GM18517 (cell line): ENCODE results near the gene CTCF.
"Not testable (repeated sequence)": the region's sequence is repeated elsewhere in the genome, so short reads cannot be mapped to it uniquely, and the experiment has no call there.

Experiments used
- ATAC-seq: cut with Tn5 transposase; IDR thresholded peaks from one replicate; pipeline ENCODE4 v1.9.1; 2021; ENCODE audit warnings: mild to moderate bottlenecking, moderate library complexity; ENCODE audit not compliant: unreplicated experiment

CTCF gene, protein sequence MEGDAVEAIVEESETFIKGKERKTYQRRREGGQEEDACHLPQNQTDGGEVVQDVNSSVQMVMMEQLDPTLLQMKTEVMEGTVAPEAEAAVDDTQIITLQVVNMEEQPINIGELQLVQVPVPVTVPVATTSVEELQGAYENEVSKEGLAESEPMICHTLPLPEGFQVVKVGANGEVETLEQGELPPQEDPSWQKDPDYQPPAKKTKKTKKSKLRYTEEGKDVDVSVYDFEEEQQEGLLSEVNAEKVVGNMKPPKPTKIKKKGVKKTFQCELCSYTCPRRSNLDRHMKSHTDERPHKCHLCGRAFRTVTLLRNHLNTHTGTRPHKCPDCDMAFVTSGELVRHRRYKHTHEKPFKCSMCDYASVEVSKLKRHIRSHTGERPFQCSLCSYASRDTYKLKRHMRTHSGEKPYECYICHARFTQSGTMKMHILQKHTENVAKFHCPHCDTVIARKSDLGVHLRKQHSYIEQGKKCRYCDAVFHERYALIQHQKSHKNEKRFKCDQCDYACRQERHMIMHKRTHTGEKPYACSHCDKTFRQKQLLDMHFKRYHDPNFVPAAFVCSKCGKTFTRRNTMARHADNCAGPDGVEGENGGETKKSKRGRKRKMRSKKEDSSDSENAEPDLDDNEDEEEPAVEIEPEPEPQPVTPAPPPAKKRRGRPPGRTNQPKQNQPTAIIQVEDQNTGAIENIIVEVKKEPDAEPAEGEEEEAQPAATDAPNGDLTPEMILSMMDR

DNA sequence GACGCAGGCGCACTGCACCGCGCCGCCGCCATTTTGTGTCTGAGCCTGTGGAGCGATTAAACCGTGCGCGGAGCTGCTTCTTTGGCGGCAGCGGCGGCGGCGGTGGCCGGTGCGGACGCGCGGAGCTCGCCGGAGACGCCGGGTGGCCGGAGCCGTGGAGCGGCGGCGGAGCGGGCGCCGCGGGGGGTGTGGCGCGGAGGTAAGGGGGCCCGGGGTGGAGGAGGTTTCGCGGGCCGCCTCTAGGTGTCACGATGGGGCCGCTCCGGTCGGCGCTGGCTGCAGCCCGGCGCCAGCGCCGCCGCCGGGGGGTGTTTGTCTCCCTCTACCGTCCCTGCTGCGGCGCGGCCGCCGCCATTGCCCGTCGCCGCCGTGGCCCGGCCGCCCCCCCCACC lies at the start of gene CTCF:
Gene CTCF (plus strand): TSS at position 1 of the 392 bp plus-strand sequence. CDS start 48,307 bp downstream, outside the sequence.
- peak; percentile 37 for ATAC-seq

DNA sequence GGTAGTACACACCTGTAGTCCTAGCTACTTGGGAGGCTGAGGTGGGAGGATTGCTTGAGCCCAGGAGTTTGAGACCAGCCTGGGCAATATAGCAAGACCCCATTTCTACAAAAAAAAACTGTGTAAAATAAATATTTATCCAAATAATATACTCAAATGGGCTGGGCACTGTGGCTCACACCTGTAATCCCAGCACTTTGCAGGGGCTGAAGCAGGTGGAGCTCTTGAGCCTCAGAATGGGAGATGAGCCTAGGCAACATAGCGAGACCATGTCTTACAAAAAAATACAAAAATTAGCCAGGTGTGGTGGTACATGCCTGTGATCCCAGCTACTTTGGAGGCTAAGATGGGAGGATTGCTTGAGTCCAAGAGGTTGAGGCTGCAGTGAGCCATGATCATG lies 48.4 kb upstream of the CTCF start:
- ATAC-seq, result not testable (repeated sequence)

DNA sequence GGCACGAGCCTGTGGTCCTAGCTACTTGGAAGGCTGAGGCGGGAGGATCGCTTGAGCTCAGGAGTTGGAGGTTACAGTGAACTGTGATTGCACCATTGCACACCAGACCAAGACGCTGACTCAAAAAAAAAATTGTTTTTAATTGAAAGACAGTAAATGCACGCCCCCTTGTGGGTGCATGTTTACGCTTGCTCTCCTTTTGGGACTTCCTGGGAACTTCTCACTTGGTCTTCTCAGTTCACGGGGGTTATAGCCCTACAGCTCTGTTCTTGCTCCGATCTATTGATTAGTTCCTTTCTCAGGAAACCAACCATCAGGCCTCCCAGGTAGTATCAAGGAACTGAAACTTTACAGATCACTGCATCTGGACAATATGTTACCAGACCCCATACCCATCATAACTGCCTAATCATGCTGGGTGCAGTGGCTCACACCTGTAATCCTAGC lies 47.9 kb upstream of the CTCF start:
- peak; percentile 46 for ATAC-seq

DNA sequence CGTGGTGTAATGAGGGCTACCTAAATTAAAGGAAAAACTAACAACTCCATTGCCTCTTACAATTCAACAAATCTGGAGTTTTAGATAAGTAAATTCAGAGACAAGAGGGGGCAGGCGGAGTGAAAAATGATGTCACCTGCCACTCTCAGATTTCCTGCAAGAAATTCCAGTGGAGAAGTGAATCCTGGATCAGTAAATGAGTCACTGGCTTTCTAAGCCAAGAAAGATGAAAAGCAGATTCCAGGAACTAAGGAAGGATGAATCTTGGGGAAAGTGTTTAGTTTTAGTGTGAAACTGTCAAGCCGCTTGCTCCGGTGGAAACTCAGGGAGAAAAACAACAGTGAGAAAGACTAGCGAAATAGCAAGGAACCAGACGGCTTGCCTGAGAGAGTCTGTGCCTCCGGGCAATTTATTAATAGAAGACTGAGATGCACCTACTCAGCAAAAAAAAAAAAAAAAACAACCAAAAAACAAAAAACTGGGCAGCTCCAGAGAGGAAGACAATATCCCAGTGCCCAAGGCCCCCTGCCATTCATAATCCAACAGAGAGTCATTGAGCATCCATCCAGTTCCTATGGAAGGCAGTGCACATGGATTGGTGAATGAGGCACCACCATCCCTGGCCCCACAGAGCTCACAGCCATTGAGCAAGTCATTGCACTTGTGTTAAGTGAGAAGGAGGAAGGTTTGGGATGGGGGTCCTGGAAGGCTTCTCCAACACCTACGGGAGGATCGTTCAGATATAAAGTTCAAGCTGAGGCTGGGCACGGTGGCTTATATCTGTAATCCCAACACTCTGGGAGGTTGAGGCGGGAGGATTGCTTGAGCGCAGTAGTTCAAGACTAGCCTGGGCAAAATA lies 45.8 kb upstream of the CTCF start:
- ATAC-seq, result no peak

DNA sequence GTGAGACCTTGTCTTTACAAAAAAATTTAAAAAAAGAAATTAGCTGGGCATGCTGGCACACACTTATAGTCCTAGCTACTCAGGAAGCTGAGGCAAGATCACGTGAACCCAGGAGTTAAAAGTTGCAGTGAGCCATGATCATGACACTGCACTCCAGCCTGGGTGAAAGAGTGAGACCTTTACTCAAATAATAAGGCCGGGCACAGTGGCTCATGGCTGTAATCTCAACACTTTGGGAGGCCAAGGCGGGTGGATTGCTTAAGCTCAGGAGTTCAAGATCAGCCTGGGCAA lies 45.2 kb upstream of the CTCF start:
- ATAC-seq, result no peak

DNA sequence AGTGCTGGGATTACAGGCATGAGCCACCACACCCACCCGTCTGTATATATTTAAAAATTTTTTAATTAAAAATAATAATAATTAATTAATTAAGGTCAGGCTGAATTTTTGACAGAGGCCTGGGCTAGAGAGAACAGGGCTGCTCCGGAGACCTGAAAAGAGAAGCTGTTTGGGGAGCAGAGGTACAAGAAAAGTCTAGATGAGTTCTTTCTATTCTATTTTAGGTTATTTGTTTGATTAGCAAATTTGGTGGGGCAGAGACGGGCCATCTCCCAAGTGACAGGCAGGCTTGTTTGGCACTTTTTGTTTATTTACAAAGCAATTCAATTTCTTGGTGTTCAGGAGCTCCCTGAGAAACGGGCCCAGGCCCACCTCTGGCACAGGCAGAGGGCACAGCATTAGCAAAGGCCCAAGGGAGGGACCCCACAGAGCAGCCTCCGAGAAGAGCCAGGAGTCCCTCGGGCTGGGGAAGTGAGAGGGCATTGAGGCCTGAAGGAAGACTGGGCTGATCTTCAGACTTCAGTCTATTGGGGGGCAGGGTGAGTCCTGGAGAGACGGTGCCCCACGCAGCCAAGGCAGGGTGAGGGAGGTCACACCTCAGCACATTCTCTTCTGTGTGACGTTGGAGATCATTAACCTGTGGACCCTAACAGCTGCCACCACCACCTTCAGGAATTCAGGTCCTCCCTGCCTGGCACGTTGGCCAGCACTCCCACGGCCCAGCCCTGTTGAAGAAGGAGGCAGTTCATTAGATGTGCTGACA lies 44.5 kb upstream of the CTCF start:
- ATAC-seq, result peak; percentile 41

DNA sequence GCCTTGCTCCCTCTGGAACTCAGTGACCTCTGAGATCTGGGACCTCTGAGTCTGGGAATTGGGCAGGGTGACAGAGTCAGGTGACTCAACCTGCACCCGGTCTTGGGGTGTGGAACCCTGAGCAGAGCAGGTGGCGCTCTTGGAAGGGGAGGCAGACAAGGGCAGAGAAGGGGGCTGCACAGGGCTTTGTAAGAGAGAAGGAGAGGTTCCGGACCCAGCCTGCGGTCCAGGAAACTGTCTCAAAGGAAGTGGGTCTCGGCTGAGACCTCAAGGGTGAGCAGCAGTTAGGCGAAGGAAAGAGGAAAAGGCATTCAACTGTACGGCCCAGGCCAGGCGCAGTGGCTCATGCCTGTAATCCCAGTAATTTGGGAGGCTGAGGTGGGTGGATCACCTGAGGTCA lies 43.6 kb upstream of the CTCF start:
- ATAC-seq, result no peak

DNA sequence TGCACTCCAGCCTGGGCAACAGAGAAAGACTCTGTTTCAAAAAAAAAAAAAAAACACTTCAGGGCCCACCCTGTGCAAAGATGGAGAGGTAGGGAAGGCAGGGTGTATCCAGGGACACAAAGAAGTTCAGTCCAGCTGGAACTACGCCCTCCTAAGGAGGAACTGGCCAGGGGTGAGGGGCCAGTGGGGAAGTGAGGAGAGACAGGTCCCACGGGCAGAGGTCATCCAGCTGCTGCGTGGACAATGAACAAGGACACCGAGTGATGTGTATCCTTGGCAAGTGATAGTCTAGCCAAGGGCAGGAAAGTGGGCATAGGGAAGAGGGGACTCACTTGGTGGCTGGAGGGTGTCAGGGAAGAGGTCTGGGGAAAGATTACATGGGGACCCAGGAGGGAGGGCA lies 43.1 kb upstream of the CTCF start:
- ATAC-seq, result no peak

DNA sequence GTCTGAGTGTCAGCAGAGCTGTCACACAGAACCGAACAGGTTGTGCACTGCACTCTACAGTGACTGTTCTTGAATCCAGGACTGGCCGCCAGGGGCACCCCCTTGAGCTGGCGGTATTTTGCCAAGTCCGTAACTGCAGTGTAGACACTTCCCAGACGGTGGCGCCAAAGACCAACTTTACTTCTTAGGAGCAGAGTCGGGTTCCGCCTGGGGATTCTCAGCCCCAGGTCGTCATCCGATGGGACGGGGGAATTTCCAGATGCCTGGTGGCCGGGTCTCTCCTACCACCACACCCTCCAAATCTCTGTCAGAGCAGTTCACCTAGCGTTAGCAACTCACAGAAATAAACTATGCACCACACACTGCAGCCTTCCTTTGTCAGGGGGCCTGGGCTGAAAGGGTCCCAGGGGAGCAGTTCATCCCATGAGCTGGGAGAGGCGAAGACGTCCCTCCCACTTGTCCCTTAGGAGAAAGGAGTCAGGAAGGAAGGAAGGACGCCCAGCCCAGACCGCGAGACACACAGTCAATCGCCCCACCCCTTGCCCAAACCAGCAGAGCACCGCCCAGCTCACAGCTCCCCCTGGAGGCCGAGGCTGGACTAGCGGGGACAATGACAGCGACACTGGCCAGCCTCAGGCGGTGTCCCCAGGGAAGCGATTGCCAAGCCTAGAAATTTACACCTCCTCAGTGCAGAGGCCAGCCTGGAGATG lies 41.1 kb upstream of the CTCF start:
- peak; percentile 67 for ATAC-seq

DNA sequence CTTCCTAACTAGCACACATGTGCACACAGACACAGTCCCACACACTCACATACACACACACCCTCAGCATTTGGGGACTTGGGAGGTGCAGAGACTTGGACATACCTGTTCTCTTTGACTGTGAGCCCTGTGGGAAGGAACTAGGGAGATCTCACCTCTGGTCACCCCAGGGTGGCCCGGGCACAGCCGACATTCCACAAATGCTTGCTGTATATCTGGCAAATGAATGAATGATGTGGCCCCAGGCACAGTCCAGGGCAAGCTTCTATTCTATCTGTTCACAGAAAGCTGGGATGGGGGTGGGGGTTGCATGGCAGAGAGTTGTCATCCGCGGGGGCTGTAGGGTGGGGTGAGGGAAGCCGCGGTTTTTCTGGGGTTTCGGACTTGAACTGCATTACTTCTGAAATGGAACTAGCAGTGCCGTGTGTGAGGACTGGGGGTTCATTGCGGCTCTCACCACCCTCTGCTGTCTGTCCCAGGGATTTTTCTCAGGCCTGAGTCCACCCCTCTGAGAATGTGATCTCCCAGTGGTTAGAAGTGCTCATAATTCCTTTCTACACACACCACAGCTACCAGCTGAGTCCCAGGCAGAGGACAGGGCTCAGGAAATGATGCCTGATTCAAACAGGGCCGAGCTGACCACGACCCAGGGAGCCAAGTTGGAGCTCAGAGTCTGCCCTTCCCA lies 37.0 kb upstream of the CTCF start:
- ATAC-seq, result no peak

DNA sequence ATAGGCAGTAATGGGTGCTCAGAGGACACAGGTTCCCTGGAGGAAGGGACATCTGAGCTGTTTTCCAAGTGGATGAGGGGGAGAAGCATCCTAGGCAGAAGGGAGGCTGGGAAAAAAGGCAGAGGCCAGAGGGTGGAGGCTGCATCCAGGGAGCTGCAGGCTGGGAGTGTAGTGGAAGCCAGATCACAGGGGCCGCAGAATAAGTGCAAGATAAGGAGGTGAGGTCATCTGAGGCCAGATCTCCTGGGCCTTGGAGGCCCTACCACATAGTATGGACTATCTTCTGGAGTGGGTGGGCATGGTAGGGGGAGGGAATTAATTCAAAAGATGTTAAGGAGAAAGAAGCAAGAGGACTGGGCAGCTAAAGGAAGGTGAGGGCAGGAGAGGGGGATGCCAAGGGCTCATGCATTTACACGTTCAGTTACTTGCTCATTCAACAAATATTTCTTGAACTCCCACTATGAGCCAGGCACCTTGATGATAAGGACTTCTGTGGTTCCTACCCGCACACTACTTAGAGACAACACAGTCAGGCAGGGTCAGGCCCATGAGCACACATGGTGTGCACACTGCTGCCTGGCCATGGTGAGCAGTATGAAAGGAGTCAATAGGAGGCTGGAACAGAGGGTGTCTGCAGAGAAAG lies 36.1 kb upstream of the CTCF start:
- no peak for ATAC-seq

DNA sequence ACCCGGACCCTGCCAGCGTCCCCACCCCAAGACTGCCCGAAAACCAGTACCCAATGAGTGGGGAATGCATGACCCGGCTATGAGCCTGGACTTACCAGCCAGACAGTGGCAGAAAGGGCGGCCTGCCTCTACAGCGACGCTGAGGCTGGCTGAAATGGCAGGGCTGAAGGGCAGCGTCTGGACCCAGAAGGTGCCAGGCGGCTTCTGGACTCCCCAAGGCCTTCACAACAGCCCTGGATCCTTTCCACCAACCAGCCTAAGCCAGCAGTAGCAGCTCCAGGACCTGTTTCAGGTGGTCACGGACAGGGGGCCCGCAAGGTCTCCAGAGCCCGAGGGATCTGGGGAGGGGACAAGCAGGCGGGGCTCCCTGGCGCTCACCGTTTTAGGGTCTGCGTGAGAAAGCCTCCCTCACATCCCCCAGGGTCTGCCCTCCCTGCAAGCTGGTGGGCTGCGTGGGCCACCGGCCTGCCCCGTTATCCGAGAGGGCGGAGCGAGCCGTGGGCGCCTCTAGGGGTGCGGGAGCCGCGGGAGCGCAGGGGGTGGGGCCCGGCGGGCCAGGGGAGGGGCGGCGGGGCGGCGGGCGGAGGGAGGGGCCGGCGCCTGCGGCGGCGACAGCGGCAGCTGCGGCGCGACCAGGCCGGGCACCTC lies 34.0 kb upstream of the CTCF start, which contains the start of gene RIPOR1:
Gene RIPOR1 (plus strand): TSS at position 608 of the 648 bp plus-strand sequence. CDS start 9,618 bp downstream, outside the sequence.
- ATAC-seq, result no peak

DNA sequence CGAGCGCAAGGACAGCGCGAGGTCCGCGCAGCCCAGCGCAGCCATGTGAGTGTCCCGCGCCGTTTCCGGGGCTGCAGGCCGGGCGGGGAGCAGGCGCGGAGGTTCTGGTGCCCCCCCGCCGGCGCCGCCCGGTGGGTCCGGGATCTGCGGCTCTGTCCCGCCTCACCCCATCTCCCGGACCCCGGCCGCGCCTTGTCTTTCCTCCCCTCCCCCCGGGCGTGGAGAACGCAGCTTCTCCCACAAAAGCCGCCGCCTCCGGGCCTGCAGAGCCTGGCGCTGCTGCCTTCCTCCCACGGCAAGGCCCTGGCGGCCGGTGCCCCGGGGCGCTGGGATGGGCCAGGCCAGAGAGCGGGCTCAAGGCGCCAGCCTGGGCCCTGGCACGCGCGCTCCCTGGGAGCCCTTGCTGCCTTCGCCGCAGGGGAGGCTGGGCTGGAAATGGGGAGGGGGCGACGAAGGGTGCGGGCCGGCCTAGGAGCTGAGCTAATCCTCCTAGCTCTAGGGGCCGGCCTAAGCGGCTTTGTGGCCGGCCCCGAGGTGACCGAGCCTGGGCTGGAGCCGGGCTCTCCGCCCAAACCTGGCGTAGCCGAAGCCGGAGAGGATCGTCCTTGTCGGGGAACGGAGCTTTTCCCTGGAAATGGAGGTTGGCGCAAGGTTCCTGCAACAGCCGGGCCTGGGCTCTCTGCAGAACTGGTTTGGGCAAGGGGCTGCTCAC lies 33.3 kb upstream of the CTCF start:
- no peak for ATAC-seq

DNA sequence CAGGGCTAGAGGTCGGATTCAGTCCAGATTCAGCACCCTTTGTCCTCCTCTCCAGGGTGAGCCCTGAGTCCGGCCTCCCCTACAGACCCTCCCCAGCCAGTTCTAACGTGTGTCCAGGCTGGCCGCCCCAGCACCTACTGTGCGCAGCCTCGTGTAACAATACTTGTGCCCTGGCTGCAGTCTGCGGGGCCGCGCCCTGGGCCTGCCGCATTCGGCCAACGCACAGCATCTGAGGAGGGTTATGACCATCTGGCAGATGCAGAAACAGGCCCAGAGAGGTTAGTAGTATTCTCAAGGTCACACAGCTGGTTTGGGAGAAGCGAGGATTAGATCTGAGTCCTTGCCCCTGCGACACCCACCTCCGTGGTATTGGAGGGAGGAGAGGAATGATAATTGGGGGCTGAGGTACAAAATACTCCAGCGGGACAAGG lies 32.7 kb upstream of the CTCF start:
- ATAC-seq, result no peak

DNA sequence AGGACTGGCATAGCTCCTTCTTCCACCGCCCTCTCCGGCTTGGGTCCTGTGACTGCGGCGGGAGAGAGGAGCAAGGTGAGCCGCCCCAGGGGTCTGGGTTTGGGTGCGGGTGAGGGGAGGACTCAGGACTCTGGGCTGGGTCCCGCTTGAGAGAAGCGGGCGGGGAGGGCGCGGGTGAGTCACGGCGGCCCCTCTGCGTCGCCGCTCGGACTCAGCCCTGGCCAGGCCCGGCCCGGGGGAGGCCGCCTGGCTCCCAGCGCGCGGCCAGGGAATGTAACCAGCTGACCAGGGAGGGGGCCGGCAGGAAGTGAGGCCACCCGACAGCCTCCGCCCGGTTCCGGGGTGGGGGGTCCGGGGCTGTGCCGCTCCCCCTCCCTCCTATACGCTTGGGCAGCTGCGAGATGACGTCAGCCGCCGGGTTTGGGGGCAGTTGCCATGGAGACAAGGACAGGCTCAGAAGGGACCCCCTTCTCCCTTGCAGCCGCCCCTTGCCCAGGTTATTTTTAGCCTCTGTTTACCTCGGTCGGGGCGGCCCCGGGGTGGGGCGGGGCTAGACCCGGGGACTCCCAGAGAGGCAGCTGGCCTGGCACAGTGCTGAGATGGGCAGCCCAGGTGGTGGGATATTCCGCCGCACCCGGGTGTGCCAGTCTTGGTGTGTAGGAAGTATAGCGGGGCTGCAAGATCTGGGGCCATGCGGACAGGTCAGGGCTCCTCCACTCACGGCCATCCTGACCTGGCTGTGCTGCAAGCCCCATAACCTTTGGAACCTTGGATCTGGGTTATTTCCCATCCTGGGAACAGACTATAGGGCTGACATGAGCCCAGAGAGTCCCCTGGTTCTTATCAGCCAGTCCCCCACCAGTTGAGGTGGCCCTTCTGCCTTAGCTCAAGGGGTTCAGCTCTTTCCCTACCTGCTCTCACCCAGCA lies 32.0 kb upstream of the CTCF start:
- ATAC-seq, result no peak

DNA sequence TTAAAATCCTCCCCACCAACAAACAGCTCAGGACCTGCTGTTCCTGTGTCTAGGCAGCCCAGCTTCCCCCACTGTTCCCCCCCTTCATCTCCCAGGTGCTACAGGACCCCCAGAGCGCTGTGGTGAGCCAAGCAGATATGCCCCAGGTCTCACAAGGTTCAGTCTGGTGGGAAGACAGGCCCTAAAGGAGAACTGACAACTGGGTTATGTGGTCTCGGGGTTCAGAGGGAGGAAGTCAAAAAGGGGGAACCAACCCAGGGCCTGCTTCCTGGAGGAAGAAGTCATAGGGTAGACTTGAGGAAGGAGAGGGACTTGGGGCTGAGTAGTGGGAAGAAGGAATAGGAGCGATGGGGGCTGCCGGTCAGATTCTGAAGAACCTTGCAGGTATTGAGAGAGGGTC lies 31.1 kb upstream of the CTCF start:
- no peak for ATAC-seq
